Fibroblast of pulmonary artery (primary cell): ENCODE data around the gene VPS52.
"Not testable (repeated sequence)": the region's sequence is repeated elsewhere in the genome, so short reads cannot be mapped to it uniquely, and the experiment has no call there.

Experiments
- DNase-seq: peaks from one replicate; pipeline ENCODE4 v3.0.0-alpha.2; 2010; ENCODE audit warnings: low read depth
- H3K4me3 ChIP-seq: replicated peaks from 2 replicates; pipeline ENCODE4 v1.5.1; 2011; ENCODE audit warnings: low read depth, mild to moderate bottlenecking, control low read depth, low read length, moderate library complexity
- TF ChIP-seq, protein P1 (sequence below): IDR thresholded peaks from 2 replicates; pipeline ENCODE4 v1.5.1; 2011; ENCODE audit warnings: mild to moderate bottlenecking, control low read depth, low read length, inconsistent platforms; ENCODE audit errors: missing control alignments

Gene VPS52

GRCh38 chr6:33247977-33248642 lies 23.6 kb downstream of the VPS52 start:
- DNase-seq: peak; percentile 89
- H3K4me3 ChIP-seq: peak overlapping the region; percentile 79
- TF ChIP-seq, protein P1, sequence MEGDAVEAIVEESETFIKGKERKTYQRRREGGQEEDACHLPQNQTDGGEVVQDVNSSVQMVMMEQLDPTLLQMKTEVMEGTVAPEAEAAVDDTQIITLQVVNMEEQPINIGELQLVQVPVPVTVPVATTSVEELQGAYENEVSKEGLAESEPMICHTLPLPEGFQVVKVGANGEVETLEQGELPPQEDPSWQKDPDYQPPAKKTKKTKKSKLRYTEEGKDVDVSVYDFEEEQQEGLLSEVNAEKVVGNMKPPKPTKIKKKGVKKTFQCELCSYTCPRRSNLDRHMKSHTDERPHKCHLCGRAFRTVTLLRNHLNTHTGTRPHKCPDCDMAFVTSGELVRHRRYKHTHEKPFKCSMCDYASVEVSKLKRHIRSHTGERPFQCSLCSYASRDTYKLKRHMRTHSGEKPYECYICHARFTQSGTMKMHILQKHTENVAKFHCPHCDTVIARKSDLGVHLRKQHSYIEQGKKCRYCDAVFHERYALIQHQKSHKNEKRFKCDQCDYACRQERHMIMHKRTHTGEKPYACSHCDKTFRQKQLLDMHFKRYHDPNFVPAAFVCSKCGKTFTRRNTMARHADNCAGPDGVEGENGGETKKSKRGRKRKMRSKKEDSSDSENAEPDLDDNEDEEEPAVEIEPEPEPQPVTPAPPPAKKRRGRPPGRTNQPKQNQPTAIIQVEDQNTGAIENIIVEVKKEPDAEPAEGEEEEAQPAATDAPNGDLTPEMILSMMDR: peak; percentile 87

- TF ChIP-seq, protein P1: no peak
- no peak for DNase-seq
- no peak overlapping the region for H3K4me3 ChIP-seq
Observed at GRCh38 chr6:33243476-33243875, 28.2 kb downstream of the VPS52 start.

- DNase-seq: no peak
- TF ChIP-seq, protein P1: no peak
- H3K4me3 ChIP-seq: no peak overlapping the region
Observed at GRCh38 chr6:33241968-33242367, 29.7 kb downstream of the VPS52 start.

DNA sequence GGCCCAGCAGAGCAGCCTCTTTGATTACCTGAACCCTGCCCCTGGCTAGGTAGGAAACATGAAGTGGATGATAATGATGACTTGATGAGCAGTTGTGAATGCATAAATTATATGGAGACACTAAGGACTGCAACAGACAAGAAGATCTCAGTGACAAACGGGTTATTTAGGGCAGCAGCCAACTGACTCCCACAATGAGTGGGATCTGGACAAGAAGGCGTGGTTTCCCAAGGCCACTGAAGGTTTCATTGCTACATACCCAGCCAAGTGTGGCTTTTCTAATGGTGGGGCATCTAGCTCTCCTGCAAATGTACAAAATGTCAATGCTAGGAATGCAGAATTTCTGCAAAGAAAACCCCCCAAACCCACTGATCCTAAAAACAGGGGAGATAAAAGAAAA lies 33.9 kb downstream of the VPS52 start:
- no peak for DNase-seq
- H3K4me3 ChIP-seq: no peak overlapping the region
- TF ChIP-seq, protein P1: no peak

GRCh38 chr6:33236852-33237251 lies 34.8 kb downstream of the VPS52 start:
- TF ChIP-seq, protein P1: no peak
- no peak for DNase-seq
- no peak overlapping the region for H3K4me3 ChIP-seq

GRCh38 chr6:33236328-33236727 lies 35.3 kb downstream of the VPS52 start:
- H3K4me3 ChIP-seq: no peak overlapping the region
- no peak for DNase-seq
- TF ChIP-seq, protein P1: no peak

DNA sequence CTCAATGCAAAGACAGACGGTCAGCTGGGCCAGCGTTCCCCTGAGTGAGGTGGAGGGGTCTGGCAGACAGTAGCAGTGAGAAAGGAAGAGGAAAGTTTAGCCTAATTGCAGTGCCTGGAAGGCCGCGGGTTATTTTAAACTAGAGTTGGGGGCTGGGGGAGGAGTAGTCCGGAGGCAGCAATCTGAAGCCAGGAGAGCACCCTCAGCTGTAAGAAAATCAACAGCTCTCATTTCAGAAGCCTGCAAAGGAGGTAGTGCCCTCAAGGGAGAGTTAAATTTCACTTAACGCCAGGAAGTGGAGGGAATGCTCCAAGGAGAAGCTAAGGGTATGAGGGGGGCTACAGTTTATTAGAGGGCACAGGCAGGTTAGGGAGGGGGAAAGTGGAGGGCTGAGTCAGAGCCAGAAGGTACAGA lies 36.4 kb downstream of the VPS52 start:
- no peak overlapping the region for H3K4me3 ChIP-seq
- DNase-seq: no peak
- TF ChIP-seq, protein P1: no peak

DNA sequence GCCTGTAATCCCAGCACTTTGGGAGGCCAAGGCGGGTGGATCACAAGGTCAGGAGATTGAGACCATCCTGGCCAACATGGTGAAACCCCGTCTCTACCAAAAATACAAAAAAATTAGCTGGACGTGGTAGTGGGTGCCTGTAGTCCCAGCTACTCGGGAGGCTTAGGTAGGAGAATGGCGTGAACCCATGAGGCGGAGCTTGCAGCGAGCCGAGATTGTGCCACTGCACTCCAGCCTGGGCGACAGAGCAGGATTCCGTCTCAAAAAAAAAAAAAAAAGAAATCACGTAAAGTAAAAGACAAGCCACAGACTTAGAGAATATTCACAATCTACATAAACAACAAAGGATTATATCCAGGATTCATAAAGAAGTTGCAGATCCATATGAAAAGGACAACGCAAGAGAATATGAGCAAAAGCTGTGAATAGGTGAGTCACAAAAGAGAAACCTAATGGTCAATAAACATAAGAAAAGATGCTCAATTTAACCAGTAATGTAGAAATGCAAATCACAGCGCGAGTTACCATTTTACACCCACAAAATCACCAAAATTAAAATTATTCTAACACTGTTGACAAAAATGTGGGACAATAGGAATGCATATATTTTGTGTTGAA lies 45.1 kb downstream of the VPS52 start:
- H3K4me3 ChIP-seq, DNase-seq: not testable (repeated sequence)
